ENCODE data around the gene LYRM2.

GRCh38 chr6:89589297-89590025 is 49.1 kb downstream of the LYRM2 start:
- TF ChIP-seq CTCF (conservative IDR thresholded peaks at IDR 0.05; ENCODE audit: low read depth, low read length) (no peak), EZH2 (IDR thresholded peaks at IDR 0.05; ENCODE audit: low read length, unreplicated experiment) (no peak), EZH2phosphoT487 (IDR thresholded peaks at IDR 0.05; ENCODE audit: borderline replicate concordance, low read length) (no peak)

Data from PC-3 (cell line).